Body of pancreas (tissue), 4 donors: ENCODE measurements around the gene PARP4. TPM values are rescaled to one million over a fixed set of nuclear protein-coding genes. Genes with fewer than 3 reads are reported as not detected.

Experiments
- ATAC-seq: fragments of 150-250 bp; one replicate; pipeline ENCODE4 v1.9.1; 2016
- DNase-seq, 4 donors: peaks; one replicate each; pipeline ENCODE4 v3.0.0-alpha.2; 2019
- H3K27ac ChIP-seq, 4 donors: fragments of 200-600 bp; sonication (generic); 1 replicate in 3 of 4; 2 replicates in 1 of 4; pipeline versions ENCODE4 v1.5.1 to v1.6.1; 2016 to 2019; ENCODE audit warnings: mild to moderate bottlenecking in 1 of 4, mixed read lengths in 1 of 4, moderate library complexity in 1 of 4
- H3K27me3 ChIP-seq, 2 donors: fragments of 200-600 bp; sonication (generic); one replicate each; pipeline ENCODE4 v1.6.0; 2016; ENCODE audit warnings: mild to moderate bottlenecking in 1 of 2
- H3K36me3 ChIP-seq, 2 donors: fragments of 200-600 bp; sonication (generic); replicated peaks in 1 of 2; 2 replicates each; pipeline ENCODE4 v1.5.1; 2016; ENCODE audit warnings: low read depth in 2 of 2; ENCODE audit not compliant: insufficient read depth in 1 of 2
- H3K4me1 ChIP-seq: fragments of 200-600 bp; sonication (generic); one replicate; pipeline ENCODE4 v1.6.0; 2016
- H3K4me3 ChIP-seq, 2 donors: fragments of 200-600 bp; sonication (generic); 1 replicate in 1 of 2; 2 replicates in 1 of 2; pipeline ENCODE4 v1.5.1; 2016 to 2019
- H3K9me3 ChIP-seq, 3 donors: fragments of 200-600 bp; sonication (generic); 1 replicate in 2 of 3; 2 replicates in 1 of 3; pipeline ENCODE4 v1.5.1; 2016
- POLR2A ChIP-seq, 3 donors: fragments of 450-650 bp; IDR thresholded peaks; one replicate each; pipeline ENCODE4 v1.6.1; 2016; ENCODE audit warnings: antibody characterized with exemption in 3 of 3, mild to moderate bottlenecking in 2 of 3
- WGBS, 2 donors: methylation state at CpG; one replicate each; pipeline ENCODE4 v1.1.5; 2017; 5-methylcytosine and 5-hydroxymethylcytosine counted together
- intact Hi-C: fragments of 100-400 bp; cut with DNase I; formaldehyde crosslinking; loops from one replicate; pipeline ENCODE4 v1.15.1; 2023
- total RNA-seq, 2 donors: library from RNA; depleted of rRNA; stranded (reverse); fragments of >200 nt; gene quantifications; one replicate each; pipeline ENCODE4 v1.1.0, GENCODE V29; 2016
- TF ChIP-seq, protein P1 (sequence below), 7 experiments: fragments of 450-650 bp in 4 of 7; fragments of 200-600 bp in 3 of 7; sonication (generic) in 3 of 7; IDR thresholded peaks; one replicate each; pipeline ENCODE4 v1.5.1; 2016 to 2019; ENCODE audit warnings: antibody characterized with exemption in 7 of 7

PARP4 gene
- total RNA-seq, 2 donors from 2014 or later = 30.0 to 32.7 TPM

DNA sequence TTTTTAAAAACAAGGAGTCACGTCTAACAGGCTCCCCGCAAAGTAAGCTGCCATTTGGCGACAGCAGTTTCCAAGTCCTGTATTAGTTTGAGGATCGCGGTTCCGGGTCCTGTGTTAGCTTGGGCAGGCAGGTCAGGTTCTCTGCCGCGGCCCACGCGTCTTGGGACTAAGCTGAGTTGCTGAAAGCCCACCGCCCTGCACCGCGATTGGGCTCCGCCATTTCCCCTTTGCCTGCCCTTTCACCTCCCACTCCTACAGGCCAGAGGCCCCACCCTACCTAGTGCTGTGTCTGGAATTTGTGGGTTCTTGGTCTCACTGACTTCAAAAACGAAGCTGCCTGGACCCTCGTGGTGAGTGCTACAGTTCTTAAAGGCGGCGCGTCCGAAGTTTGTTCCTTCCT is 6.8 kb downstream of the PARP4 start:
- H3K9me3 ChIP-seq = no peaks in the 10 kb centered on the region
- DNase-seq (no peak), ATAC-seq (no peak)
- TF ChIP-seq, protein P1, sequence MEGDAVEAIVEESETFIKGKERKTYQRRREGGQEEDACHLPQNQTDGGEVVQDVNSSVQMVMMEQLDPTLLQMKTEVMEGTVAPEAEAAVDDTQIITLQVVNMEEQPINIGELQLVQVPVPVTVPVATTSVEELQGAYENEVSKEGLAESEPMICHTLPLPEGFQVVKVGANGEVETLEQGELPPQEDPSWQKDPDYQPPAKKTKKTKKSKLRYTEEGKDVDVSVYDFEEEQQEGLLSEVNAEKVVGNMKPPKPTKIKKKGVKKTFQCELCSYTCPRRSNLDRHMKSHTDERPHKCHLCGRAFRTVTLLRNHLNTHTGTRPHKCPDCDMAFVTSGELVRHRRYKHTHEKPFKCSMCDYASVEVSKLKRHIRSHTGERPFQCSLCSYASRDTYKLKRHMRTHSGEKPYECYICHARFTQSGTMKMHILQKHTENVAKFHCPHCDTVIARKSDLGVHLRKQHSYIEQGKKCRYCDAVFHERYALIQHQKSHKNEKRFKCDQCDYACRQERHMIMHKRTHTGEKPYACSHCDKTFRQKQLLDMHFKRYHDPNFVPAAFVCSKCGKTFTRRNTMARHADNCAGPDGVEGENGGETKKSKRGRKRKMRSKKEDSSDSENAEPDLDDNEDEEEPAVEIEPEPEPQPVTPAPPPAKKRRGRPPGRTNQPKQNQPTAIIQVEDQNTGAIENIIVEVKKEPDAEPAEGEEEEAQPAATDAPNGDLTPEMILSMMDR (IDR thresholded peaks at IDR 0.05) = no peak
- TF ChIP-seq POLR2A (IDR thresholded peaks at IDR 0.05) = no peak
- 95 to 97% methylated on average over 20 of the region's 20 CpGs for WGBS, 2 donors
- peaks cover 3% of the 10 kb centered on the region for H3K4me1 ChIP-seq
- intact Hi-C loops = no loop called here
- H3K36me3 ChIP-seq = no peaks in the 10 kb centered on the region
- H3K27ac ChIP-seq = no peak overlapping the region
- no peaks in the 10 kb centered on the region for H3K27me3 ChIP-seq
- H3K4me3 ChIP-seq = no peak overlapping the region

DNA sequence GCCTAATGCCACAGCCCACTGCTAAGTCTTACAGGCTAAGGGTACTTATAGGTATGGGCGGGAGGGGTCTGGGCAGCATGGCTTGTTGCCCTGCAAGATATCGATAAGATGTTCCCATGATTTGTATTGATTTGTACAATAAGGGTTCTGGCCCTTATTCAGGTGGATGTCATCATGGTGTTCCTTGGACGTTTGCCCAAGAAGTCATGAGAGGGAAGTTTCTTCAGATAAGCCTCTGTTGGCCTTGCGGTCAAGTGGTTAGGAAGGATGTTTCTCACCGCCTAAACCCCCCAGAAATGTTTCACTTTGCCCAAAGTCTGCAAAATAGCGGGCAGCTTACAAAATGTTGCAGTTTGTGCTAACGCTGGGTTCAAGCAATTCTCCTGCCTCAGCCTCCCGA is 7.3 kb downstream of the PARP4 start:
- Histone ChIP-seq H3K36me3 (no peaks in the 10 kb centered on the region), H3K27ac (no peak overlapping the region), H3K4me3 (no peak overlapping the region), H3K4me1 (no peaks in the 10 kb centered on the region), H3K27me3 (no peaks in the 10 kb centered on the region), H3K9me3 (no peaks in the 10 kb centered on the region)
- intact Hi-C loops = no loop called here
- ATAC-seq (no peak), DNase-seq (peak in 1 of 4 donors; percentile 10)
- 78 to 80% methylated on average over 8 of the region's 8 CpGs for WGBS, 2 donors
- no peak for TF ChIP-seq POLR2A (IDR thresholded peaks at IDR 0.05)
- TF ChIP-seq, protein P1 (IDR thresholded peaks at IDR 0.05) = no peak

DNA sequence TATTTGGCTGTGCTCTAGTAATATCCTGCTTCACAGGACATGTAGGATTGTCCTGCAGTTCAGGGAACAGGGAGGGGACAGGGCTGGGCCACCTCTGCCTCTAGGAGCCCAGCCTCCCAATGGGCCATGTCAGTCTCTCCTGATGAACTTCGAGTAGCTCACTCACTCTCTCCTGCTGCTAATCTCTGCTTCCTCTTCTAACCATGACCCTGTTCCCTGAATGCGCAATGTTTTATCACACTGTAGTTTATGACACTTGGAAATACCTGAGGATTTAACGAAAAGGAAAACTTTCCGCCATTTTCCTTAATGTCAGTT is 9.2 kb downstream of the PARP4 start:
- DNase-seq = no peak
- H3K27me3 ChIP-seq = no peaks in the 10 kb centered on the region
- intact Hi-C loops = no loop called here
- no peak for TF ChIP-seq POLR2A (IDR thresholded peaks at IDR 0.05)
- TF ChIP-seq, protein P1 (IDR thresholded peaks at IDR 0.05) = no peak
- no peak overlapping the region for H3K27ac ChIP-seq
- H3K9me3 ChIP-seq = no peaks in the 10 kb centered on the region
- ATAC-seq = no peak
- WGBS, 2 donors = 81 to 89% methylated on average over 4 of the region's 4 CpGs
- no peaks in the 10 kb centered on the region for H3K36me3 ChIP-seq
- H3K4me1 ChIP-seq = no peaks in the 10 kb centered on the region
- H3K4me3 ChIP-seq = no peak overlapping the region

DNA sequence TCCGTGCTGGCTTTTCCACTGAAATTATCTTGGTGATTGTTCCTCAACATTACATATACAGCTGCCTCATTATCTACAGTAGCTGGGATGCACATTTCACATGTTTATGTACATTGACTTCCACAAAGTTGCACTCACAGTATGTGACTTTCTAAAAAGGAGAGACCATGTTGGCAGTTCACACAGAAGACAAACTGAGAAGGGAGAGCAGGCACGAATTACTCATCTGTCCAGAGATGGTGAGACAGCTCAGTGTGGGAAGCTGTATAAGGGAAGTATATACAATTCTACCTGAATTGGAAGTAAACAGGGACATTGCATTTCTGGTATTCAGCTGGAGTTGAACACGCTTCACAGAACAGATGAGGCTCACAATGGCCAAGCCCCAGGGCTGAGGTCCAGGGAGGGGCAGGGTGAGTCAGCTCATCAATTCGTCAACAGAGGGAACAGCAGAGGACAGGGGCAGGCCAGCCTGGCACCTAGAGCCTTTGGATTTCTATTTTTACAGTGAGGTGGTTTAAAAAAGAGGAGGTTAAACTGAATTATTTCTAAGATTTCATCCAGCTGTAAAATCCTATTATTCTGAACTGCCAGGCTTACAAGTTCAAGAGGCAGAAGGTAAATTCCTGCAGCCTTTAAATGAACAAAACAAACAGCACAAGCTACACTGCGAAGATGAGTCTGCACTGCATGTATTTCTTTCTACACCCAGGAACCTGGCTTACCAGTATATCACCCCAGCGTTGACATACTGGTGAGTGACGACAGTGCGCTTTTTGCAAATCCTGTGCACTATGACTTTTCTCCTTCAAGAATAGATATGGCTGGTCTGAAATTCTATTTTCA is 9.8 kb downstream of the PARP4 start:
- Histone ChIP-seq H3K4me1 (no peaks in the 10 kb centered on the region), H3K4me3 (no peak overlapping the region), H3K9me3 (no peaks in the 10 kb centered on the region), H3K27me3 (no peaks in the 10 kb centered on the region), H3K36me3 (peaks cover 0 to 1% of the 10 kb centered on the region in 2 donors), H3K27ac (no peak overlapping the region)
- ATAC-seq = no peak
- intact Hi-C loops = no loop called here
- no peak for DNase-seq
- TF ChIP-seq, protein P1 (IDR thresholded peaks at IDR 0.05) = no peak
- no peak for TF ChIP-seq POLR2A (IDR thresholded peaks at IDR 0.05)
- WGBS, 2 donors = 70 to 83% methylated on average over 8 of the region's 8 CpGs

DNA sequence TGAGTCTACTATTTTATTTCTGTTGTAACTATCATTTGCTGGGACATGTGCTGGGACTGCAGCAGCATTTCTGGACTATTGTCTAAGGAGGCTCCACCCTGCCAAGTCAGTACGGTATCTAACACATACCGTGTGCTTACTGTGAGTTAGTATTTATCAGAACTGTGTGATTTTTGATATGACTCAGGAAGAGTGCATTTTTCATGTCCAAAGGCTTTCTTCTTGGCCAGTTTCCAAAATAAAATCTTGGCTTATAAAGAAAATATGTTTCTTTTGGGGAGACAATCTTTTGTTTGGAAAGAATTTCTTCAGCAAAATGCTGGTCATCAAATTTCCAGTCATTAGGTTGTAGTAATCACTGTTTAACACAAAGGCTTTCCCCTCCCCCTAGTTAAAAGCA is 11.6 kb downstream of the PARP4 start:
- no peaks in the 10 kb centered on the region for H3K27me3 ChIP-seq
- H3K4me3 ChIP-seq = no peak overlapping the region
- TF ChIP-seq POLR2A (IDR thresholded peaks at IDR 0.05) = no peak
- H3K27ac ChIP-seq = no peak overlapping the region
- 29 to 38% methylated on average over 2 of the region's 2 CpGs for WGBS, 2 donors
- intact Hi-C loops = no loop called here
- H3K9me3 ChIP-seq = no peaks in the 10 kb centered on the region
- DNase-seq (no peak), ATAC-seq (no peak)
- peaks cover 6 to 12% of the 10 kb centered on the region in 2 donors for H3K36me3 ChIP-seq
- H3K4me1 ChIP-seq = no peaks in the 10 kb centered on the region
